Endometrial microvascular endothelial cells (primary cell): ENCODE data around the gene FAAH. TPM values are rescaled to one million over a fixed set of nuclear protein-coding genes. Genes with fewer than 3 reads are reported as not detected.

ENCODE experiments used
- in situ Hi-C: cut with HindIII; loops from 2 replicates; pipeline ENCODE4 v1.10.0; 2017; ENCODE audit warnings: low sequenced_read_pairs, low pct_unique_long_range_greater_than_20kb; ENCODE audit errors: inconsistent ontology term
- total RNA-seq: library from RNA; depleted of rRNA; stranded (reverse); fragments of >200 nt; gene quantifications from one replicate; pipeline ENCODE4 v1.2.3, GENCODE V29; 2015; ENCODE audit errors: inconsistent ontology term

Gene FAAH
- total RNA-seq, 1 donor from 2014 or later = not detected

- in situ Hi-C loops = no loop called here
These were observed 2.6 kb downstream of the FAAH start for GRCh38 chr1:46396441-46397398.

- in situ Hi-C loops = no loop called here
These were observed 5.2 kb downstream of the FAAH start for GRCh38 chr1:46399307-46399706.

GRCh38 chr1:46400421-46400820 lies 6.3 kb downstream of the FAAH start:
- in situ Hi-C loops = no loop called here

- in situ Hi-C loops = no loop called here
These were observed 7.2 kb downstream of the FAAH start for GRCh38 chr1:46401154-46401913.

- in situ Hi-C loops = no loop called here
These were observed 8.0 kb downstream of the FAAH start for GRCh38 chr1:46401964-46402626.

GRCh38 chr1:46403916-46404315 lies 9.8 kb downstream of the FAAH start:
- in situ Hi-C loops = no loop called here

GRCh38 chr1:46404482-46405196 lies 10.5 kb downstream of the FAAH start:
- in situ Hi-C loops = no loop called here

GRCh38 chr1:46405197-46405555 lies 11.1 kb downstream of the FAAH start:
- in situ Hi-C loops = no loop called here

- in situ Hi-C loops = no loop called here
These were observed 11.6 kb downstream of the FAAH start for GRCh38 chr1:46405724-46406123.

- in situ Hi-C loops = no loop called here
These were observed 12.9 kb downstream of the FAAH start for GRCh38 chr1:46406881-46407608.

- in situ Hi-C loops = no loop called here
These were observed 13.5 kb downstream of the FAAH start for GRCh38 chr1:46407636-46408035.

GRCh38 chr1:46408356-46409062 lies 14.4 kb downstream of the FAAH start:
- in situ Hi-C loops = no loop called here

- in situ Hi-C loops = no loop called here
These were observed 14.9 kb downstream of the FAAH start for GRCh38 chr1:46409063-46409372.

GRCh38 chr1:46410156-46411009 lies 16.3 kb downstream of the FAAH start:
- in situ Hi-C loops = no loop called here

- in situ Hi-C loops = no loop called here
These were observed 16.9 kb downstream of the FAAH start for GRCh38 chr1:46411010-46411405.

GRCh38 chr1:46411601-46412341 lies 17.7 kb downstream of the FAAH start:
- in situ Hi-C loops = no loop called here
